Central memory CD8-positive, alpha-beta T cell (primary cell): ENCODE measurements around the gene AAMP.

Source experiments
- ATAC-seq: fragments of 150-1000 bp; cut with Tn5 transposase; replicated peaks from 2 replicates; pipeline ENCODE4 v1.10.0; 2022; ENCODE audit warnings: mild to moderate bottlenecking, moderate FRiP score, moderate number of reproducible peaks; ENCODE audit not compliant: poor library complexity, severe bottlenecking; ENCODE audit errors: extremely low read depth
- DNase-seq, 2 donors: peaks; one replicate each; pipeline ENCODE4 v3.0.0; 2021; ENCODE audit warnings: low spot score in 2 of 2
- H3K27ac Mint-ChIP-seq: one replicate; pipeline ENCODE4 v1.8.0; 2022; ENCODE audit warnings: low read depth, mild to moderate bottlenecking, moderate library complexity, mixed read lengths
- H3K27me3 Mint-ChIP-seq: one replicate; pipeline ENCODE4 v1.8.0; 2022; ENCODE audit warnings: mixed read lengths
- H3K36me3 Mint-ChIP-seq: one replicate; pipeline ENCODE4 v1.8.0; 2022; ENCODE audit warnings: mild to moderate bottlenecking, moderate library complexity, mixed read lengths; ENCODE audit not compliant: insufficient read depth
- H3K4me1 Mint-ChIP-seq: one replicate; pipeline ENCODE4 v1.8.0; 2022; ENCODE audit warnings: mixed read lengths
- H3K4me3 Mint-ChIP-seq: one replicate; pipeline ENCODE4 v1.8.0; 2022; ENCODE audit warnings: mild to moderate bottlenecking, moderate library complexity, mixed read lengths
- H3K9me3 Mint-ChIP-seq: one replicate; pipeline ENCODE4 v1.8.0; 2022; ENCODE audit warnings: mixed read lengths

The AAMP gene

DNA sequence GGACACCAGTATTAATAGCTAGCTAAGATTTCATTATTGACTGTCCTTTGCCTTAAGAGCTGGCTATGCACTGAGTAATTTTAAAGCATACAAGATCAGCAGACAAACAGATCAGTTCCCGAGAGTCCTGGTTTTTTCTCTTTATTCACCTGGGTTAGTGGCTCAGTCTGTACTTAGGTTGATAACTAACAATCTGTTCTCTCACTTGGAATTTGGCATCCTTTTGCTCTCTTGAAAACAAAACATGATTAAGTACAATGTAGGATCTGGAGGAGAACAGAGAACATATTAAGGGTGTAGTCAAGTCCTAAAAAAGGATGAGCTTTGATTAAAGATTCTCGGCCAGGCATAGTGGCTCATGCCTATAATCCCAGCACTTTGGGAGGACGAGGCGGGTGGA lies 36.4 kb downstream of the AAMP start:
- DNase-seq (no peak), ATAC-seq (no peak)
- Mint-ChIP-seq H3K27me3 (no peaks in the 10 kb centered on the region), H3K4me3 (no peak overlapping the region), H3K27ac (peak overlapping the region; percentile 44), H3K9me3 (no peaks in the 10 kb centered on the region), H3K36me3 (peaks cover 86% of the 10 kb centered on the region), H3K4me1 (peaks cover 47% of the 10 kb centered on the region)

DNA sequence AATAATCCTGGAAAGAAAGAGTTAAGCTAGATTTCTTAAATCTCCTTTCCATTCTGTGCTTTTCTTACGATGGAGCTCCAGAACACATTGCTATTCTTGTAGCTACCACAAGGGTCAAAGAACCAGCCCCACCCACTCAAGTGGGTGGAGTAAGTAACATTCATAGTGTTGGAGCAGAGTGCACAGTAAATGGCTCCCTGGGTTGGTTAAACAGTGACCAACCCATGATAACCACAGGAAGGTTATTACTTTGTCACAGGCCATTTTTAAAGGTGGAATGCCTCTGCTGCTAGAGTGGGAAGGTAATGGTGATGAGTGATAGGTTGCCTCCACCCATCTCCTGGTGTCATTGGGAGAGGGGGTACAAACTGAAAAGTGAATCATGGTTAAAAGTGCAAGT lies 39.1 kb downstream of the AAMP start:
- Mint-ChIP-seq H3K36me3 (peaks cover 85% of the 10 kb centered on the region), H3K27me3 (no peaks in the 10 kb centered on the region), H3K9me3 (no peaks in the 10 kb centered on the region), H3K4me1 (peaks cover 67% of the 10 kb centered on the region), H3K4me3 (peak overlapping the region; percentile 62), H3K27ac (peak overlapping the region; percentile 63)
- no peak for DNase-seq
- peak; percentile 67 for ATAC-seq

DNA sequence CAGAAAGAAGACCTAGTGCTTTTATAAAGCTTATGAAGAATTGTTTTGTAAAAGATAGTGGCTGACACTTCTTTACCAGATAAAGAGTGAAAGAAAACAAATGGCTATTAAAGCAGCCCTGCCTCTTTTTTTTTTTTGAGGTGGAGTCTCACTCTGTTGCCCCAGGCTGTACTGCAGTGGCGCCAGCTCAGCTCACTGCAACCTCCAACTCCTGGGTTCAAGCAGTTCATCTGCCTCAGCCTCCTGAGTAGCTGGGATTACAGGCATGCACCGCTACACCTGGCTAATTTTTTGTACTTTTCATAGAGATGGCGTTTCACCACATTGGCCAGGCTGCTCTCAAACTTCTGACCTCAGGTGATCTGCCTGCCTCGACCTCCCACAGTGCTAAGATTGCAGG lies 40.1 kb downstream of the AAMP start:
- Mint-ChIP-seq H3K36me3 (peaks cover 85% of the 10 kb centered on the region), H3K27ac (peak overlapping the region; percentile 63), H3K27me3 (no peaks in the 10 kb centered on the region), H3K4me1 (peaks cover 77% of the 10 kb centered on the region), H3K9me3 (no peaks in the 10 kb centered on the region), H3K4me3 (peak overlapping the region; percentile 62)
- DNase-seq (no peak), ATAC-seq (peak; percentile 57)

DNA sequence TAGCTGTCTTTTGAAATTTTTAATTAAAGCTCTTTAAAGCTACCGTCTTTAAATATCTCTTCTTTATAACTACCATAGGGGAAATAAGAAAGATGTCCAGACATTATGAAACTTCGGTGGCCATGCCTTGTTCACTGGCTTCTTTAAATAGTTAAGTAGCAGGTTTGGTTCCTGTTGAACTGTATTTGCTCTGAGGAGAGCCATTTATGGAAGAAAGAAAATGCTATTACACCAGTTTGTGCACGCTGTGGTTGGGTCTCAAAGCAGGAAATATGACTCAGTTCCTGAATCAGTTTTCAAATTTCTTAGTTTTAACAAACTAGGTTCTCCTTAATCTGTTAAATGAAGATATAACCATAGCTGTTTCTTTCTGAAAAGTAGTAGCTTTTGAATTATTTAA lies 40.7 kb downstream of the AAMP start:
- Mint-ChIP-seq H3K9me3 (no peaks in the 10 kb centered on the region), H3K4me1 (peaks cover 77% of the 10 kb centered on the region), H3K27ac (peak overlapping the region; percentile 89), H3K4me3 (peak overlapping the region; percentile 59), H3K36me3 (peaks cover 86% of the 10 kb centered on the region), H3K27me3 (no peaks in the 10 kb centered on the region)
- no peak for DNase-seq
- ATAC-seq, result peak; percentile 84

DNA sequence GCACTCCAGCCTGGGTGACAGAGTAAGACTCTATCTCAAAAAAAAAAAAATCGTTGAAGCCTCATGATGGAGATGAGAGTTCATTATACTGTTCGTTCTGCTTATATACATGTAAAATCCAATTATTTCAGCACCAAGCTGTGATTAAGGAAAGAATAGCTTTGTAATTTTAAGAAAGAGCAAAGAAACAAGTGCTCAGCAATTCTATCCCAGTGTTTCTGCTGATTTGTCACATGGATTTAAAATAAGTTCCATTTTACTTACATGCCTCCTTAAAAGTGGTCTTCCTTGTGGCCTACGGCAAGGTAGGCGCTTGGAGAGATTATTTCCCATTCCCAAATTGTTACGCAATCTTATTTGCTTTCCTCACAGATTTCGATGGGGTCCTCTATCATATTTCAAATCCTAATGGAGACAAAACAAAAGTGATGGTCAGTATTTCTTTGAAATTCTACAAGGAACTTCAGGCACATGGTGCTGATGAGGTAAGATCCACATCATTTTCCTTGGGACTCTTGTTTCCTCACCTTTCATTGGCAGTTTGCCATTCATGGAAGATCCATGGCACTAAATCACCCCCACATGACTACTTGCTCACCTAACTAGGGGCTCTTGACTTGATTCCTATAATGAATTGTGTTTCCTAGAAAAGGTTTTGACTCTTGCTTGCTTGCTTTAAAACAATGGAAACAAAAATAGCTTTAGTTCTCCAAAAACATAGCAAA lies 41.4 kb downstream of the AAMP start:
- peaks cover 81% of the 10 kb centered on the region for H3K36me3 Mint-ChIP-seq
- H3K9me3 Mint-ChIP-seq, result no peaks in the 10 kb centered on the region
- peak overlapping the region; percentile 89 for H3K27ac Mint-ChIP-seq
- H3K4me1 Mint-ChIP-seq, result peaks cover 76% of the 10 kb centered on the region
- ATAC-seq, result no peak
- no peak for DNase-seq
- peak overlapping the region; percentile 59 for H3K4me3 Mint-ChIP-seq
- H3K27me3 Mint-ChIP-seq, result no peaks in the 10 kb centered on the region

DNA sequence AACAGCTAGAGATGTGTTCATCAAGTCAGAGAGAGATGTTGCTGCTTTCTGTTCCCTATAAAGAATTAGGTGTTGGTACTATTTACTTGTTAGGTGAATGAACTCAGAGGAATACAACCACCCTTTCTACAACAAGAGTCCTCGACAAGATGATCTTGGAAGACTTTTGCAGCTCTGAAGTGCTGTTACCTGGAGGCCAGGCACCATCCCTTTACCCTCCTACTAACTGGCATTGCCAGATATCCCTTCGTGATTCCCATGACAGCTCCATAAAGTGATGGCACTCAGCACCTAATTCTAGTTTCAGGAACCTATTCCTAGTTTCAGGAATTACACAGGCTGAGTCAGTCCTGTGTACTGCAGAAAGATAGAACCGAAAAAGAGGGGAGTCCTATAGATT lies 43.0 kb downstream of the AAMP start:
- peak overlapping the region; percentile 36 for H3K4me3 Mint-ChIP-seq
- no peaks in the 10 kb centered on the region for H3K9me3 Mint-ChIP-seq
- ATAC-seq, result no peak
- peak overlapping the region; percentile 88 for H3K27ac Mint-ChIP-seq
- H3K36me3 Mint-ChIP-seq, result peaks cover 77% of the 10 kb centered on the region
- no peaks in the 10 kb centered on the region for H3K27me3 Mint-ChIP-seq
- H3K4me1 Mint-ChIP-seq, result peaks cover 82% of the 10 kb centered on the region
- DNase-seq, result no peak

DNA sequence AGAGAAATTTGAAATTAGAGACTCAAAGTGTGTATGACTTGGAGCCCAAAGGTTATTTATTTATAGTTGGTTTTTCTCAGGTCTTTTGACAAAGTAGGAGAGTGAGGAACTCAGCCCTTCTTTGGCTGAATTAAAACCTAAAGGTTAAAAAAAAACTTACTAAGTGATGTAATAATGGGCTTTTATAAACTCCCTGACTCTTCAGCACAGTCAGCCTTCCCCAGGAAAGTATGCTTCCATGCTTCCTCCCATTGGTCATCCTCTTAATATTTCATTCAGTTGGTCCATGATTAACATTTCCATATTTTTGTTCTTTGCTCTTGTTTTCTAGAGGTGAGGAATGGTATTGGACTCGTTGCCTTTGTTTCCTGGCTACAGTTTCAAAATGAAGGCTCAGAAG lies 45.8 kb downstream of the AAMP start:
- DNase-seq (no peak), ATAC-seq (no peak)
- peak overlapping the region; percentile 41 for H3K4me3 Mint-ChIP-seq
- peaks cover 90% of the 10 kb centered on the region for H3K4me1 Mint-ChIP-seq
- H3K9me3 Mint-ChIP-seq, result no peaks in the 10 kb centered on the region
- peak overlapping the region; percentile 88 for H3K27ac Mint-ChIP-seq
- H3K36me3 Mint-ChIP-seq, result peaks cover 71% of the 10 kb centered on the region
- no peaks in the 10 kb centered on the region for H3K27me3 Mint-ChIP-seq

DNA sequence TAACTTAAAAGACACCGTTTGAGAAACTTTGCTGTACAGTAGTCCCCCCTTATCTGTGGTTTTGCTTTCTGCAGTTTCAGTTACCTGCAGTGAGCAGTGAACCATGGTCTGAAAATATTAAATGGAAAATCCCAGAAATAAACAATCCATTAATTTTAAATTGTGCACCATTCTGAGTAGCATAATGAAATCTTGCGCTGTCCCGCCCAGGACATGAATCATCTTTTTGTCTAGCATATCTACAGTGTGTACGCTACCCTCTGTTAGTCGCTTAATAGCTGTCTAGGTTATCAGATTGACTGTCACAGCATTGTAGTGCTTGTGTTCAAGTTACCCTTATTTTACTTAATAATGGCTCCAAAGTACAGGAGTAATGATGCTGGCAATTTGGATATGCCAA lies 46.9 kb downstream of the AAMP start:
- ATAC-seq (peak; percentile 74), DNase-seq (no peak)
- Mint-ChIP-seq H3K4me1 (peaks cover 89% of the 10 kb centered on the region), H3K9me3 (no peaks in the 10 kb centered on the region), H3K36me3 (peaks cover 69% of the 10 kb centered on the region), H3K27ac (peak overlapping the region; percentile 98), H3K4me3 (peak overlapping the region; percentile 92), H3K27me3 (no peaks in the 10 kb centered on the region)

DNA sequence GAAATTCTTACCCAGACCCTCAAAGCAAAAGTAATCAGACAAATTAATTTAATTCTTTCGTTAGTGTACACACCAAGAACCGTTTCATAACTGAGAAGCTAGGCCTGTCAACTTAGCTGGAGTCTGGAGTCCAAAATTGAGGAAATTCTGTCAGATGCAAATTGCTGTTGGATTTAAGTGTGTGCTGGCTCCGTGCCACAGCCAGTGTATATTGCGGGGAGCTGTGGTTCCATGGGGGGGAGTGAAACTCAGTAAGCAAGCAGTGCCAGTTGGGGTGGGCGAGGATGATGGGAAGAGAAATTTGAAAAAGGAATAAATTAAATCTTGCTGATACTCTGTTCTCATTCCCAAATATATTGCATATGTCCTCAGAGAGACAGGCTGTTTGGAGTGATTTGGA lies 48.9 kb downstream of the AAMP start:
- Mint-ChIP-seq H3K9me3 (no peaks in the 10 kb centered on the region), H3K36me3 (peaks cover 64% of the 10 kb centered on the region), H3K27me3 (no peaks in the 10 kb centered on the region), H3K4me1 (peaks cover 86% of the 10 kb centered on the region), H3K27ac (peak overlapping the region; percentile 98), H3K4me3 (peak overlapping the region; percentile 92)
- ATAC-seq (no peak), DNase-seq (no peak)

DNA sequence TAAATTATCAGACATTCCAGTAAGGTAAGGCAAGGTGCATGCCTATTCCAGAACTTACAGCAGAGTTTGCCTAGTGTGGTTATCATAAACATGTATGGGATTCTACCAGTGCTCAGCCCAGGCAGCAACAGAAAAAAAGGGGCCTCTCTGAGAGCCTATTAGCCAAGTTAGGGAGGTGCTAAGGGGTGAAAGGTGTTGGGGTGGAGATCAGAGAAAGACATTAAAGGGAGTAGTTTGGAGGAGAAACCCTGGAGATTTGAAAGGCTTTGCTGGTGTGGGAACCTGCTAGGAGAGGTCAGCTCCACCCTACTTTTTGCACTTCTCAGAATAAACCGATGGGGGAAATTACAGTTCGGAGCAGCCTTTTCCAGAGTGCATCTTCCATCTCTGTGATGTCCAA lies 50.0 kb downstream of the AAMP start:
- no peaks in the 10 kb centered on the region for H3K9me3 Mint-ChIP-seq

DNA sequence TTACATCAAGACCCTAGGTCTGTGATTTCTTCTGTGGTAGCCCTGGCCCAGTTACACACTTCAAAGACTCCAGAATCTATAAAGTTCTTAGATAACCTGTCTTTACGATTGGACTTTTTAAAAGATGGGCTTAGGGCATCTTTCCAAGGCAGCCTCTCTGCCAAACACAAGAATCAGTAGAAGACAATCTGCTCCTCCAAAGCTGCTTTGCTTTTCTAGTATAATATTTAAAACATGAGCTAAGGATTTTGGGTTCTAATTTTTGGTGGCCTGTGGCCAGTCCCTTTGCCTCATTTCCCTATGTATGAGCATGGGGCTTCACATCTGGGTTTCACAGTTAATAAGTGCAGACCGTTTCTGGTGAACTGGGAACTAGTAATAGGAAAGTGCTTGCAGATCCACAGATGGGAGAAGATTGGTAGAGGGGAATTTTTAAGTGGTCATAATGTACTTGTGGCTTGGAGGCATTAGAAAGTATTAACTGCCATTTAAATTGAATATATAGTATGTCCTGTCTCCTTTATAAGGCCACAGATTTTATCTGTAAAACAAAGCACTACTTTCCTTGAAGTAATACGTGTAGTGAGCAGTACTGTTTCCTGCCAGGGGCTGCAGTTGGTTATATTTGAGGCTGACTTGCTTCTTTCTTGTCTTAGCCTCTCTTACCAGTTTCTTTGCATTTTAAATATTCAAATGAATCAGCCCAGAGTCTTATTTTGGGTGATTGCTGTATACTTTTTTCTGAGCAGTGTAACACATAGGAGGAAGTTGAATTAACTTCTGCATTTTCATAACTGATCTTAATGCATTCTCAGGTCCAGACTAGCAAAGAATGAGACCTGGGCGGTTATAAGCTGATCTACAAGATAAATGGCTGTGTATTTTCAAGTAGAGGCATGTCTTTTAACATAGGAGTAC lies 51.4 kb downstream of the AAMP start:
- DNase-seq (no peak), ATAC-seq (no peak)
- H3K36me3 Mint-ChIP-seq, result peaks cover 47% of the 10 kb centered on the region
- no peaks in the 10 kb centered on the region for H3K27me3 Mint-ChIP-seq
- peak overlapping the region; percentile 98 for H3K27ac Mint-ChIP-seq
- H3K9me3 Mint-ChIP-seq, result no peaks in the 10 kb centered on the region
- peak overlapping the region; percentile 92 for H3K4me3 Mint-ChIP-seq
- H3K4me1 Mint-ChIP-seq, result peaks cover 69% of the 10 kb centered on the region

More for the DNA sequence above, 50.0 kb downstream of the AAMP start:
- peaks cover 54% of the 10 kb centered on the region for H3K36me3 Mint-ChIP-seq
- H3K27me3 Mint-ChIP-seq, result no peaks in the 10 kb centered on the region
- DNase-seq (no peak), ATAC-seq (no peak)
- H3K27ac Mint-ChIP-seq, result peak overlapping the region; percentile 98
- H3K4me1 Mint-ChIP-seq, result peaks cover 78% of the 10 kb centered on the region
- H3K4me3 Mint-ChIP-seq, result peak overlapping the region; percentile 92

DNA sequence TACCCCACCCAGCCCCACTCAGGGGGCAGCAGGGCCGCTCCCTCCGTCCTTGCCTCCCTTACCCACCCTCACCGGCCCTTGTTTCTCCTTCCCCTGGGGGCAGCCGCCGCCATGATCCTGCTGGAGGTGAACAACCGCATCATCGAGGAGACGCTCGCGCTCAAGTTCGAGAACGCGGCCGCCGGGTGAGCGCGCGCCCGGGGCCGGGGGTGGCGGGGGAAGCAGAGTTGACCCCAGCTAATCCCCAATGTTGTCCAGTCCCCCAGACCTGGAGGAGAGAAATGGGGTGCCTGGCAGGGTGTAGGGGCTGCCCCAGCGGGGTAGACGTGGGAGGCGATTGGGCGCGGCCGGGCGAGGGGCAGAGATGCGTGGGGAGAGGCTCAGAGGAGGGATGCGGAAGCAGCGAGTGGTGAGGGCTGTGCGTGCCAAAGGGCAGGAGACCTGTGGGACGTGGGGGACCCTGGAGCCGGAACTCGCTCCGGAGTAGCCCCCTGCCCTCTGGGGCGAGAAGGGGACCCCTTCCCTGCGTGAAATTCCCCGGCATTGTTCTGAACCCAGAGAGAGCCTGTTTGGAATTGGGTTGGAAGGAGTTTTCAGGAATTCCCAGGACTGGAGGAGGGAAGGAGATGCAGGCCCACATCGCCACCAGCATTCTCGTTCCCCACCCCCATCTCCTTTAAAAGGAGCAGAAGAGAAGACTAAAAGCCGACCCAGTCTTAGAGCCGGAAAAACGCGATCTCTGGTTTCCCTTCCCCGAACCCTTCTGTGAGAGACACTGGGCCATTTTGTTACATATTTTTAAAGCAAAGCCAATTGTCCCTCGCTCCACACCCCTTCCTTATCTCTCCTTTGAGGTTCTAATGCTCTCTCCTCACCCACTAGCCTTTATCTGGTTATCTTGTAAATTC lies 52.3 kb downstream of the AAMP start:
- Mint-ChIP-seq H3K27me3 (no peaks in the 10 kb centered on the region), H3K4me3 (peak overlapping the region; percentile 92), H3K9me3 (no peaks in the 10 kb centered on the region), H3K36me3 (peaks cover 39% of the 10 kb centered on the region), H3K4me1 (peaks cover 60% of the 10 kb centered on the region), H3K27ac (peak overlapping the region; percentile 98)
- ATAC-seq (peak; percentile 62), DNase-seq (peak; percentile 36 to 45)
